Skeletal muscle tissue (tissue), 4 donors: Measurements from ENCODE around the gene KIAA1614. TPM values are rescaled to one million over a fixed set of nuclear protein-coding genes. Genes with fewer than 3 reads are reported as not detected.
A peak's percentile ranks its signal among the peaks of the same experiment; 100 is the strongest.

Experiments
- H3K27ac ChIP-seq: one replicate; pipeline ENCODE4 v1.7.0; 2013; ENCODE audit warnings: mild to moderate bottlenecking, low read depth, low read length, inconsistent platforms
- H3K27me3 ChIP-seq, 3 donors: one replicate each; pipeline ENCODE4 v1.7.0; 2013; ENCODE audit warnings: low read length in 3 of 3; ENCODE audit not compliant: control insufficient read depth in 3 of 3, insufficient read depth in 3 of 3
- H3K36me3 ChIP-seq, 3 donors: one replicate each; pipeline ENCODE4 v1.7.0; 2013; ENCODE audit warnings: low read length in 3 of 3; ENCODE audit not compliant: control insufficient read depth in 3 of 3, insufficient read depth in 3 of 3
- H3K4me1 ChIP-seq, 3 donors: one replicate each; pipeline ENCODE4 v1.7.0; 2013; ENCODE audit warnings: low read length in 3 of 3, mild to moderate bottlenecking in 3 of 3; ENCODE audit not compliant: control insufficient read depth in 3 of 3, insufficient read depth in 3 of 3
- H3K4me3 ChIP-seq, 3 donors: one replicate each; pipeline ENCODE4 v1.7.0; 2013; ENCODE audit warnings: low read length in 3 of 3
- H3K9ac ChIP-seq, 3 donors: one replicate each; pipeline ENCODE4 v1.7.0; 2013; ENCODE audit warnings: low read length in 3 of 3, mild to moderate bottlenecking in 3 of 3, moderate library complexity in 2 of 3, low read depth in 1 of 3
- H3K9me3 ChIP-seq, 3 donors: one replicate each; pipeline ENCODE4 v1.7.0; 2013; ENCODE audit warnings: low read length in 3 of 3; ENCODE audit not compliant: control insufficient read depth in 3 of 3
- total RNA-seq: library from RNA; depleted of rRNA; stranded (reverse); fragments of >200 nt; gene quantifications from one replicate; pipeline ENCODE4 v1.2.3, GENCODE V29; 2014
- donor health status: Osteomylitis.

Gene KIAA1614
- total RNA-seq, 1 donor from 2014 or later = 13.6 TPM

- Histone ChIP-seq H3K9me3 (no peaks in the 10 kb centered on the region), H3K4me1 (peaks cover 22 to 33% (median 30%) of the 10 kb centered on the region in 3 donors), H3K27ac (no peak overlapping the region), H3K9ac (no peak overlapping the region), H3K36me3 (peaks cover 0 to 2% (median 0%) of the 10 kb centered on the region in 3 donors), H3K27me3 (no peaks in the 10 kb centered on the region), H3K4me3 (no peak overlapping the region)
Observed at GRCh38 chr1:180923887-180924286, 11.2 kb downstream of the KIAA1614 start.

- Histone ChIP-seq H3K9me3 (no peaks in the 10 kb centered on the region), H3K27ac (no peak overlapping the region), H3K4me3 (no peak overlapping the region)
Observed at GRCh38 chr1:180924939-180925338, 12.2 kb downstream of the KIAA1614 start.

GRCh38 chr1:180925471-180926051, 12.9 kb downstream of the KIAA1614 start:
- H3K9me3 ChIP-seq = no peaks in the 10 kb centered on the region
- peaks cover 22 to 35% (median 30%) of the 10 kb centered on the region in 3 donors for H3K4me1 ChIP-seq
- H3K36me3 ChIP-seq = peaks cover 0 to 8% (median 2%) of the 10 kb centered on the region in 3 donors
- peaks cover 0 to 5% (median 0%) of the 10 kb centered on the region in 3 donors for H3K27me3 ChIP-seq
- peak overlapping the region in 1 of 3 donors; percentile 25 for H3K9ac ChIP-seq
- H3K4me3 ChIP-seq = no peak overlapping the region
- H3K27ac ChIP-seq = no peak overlapping the region

More at GRCh38 chr1:180924939-180925338, 12.2 kb downstream of the KIAA1614 start:
- Histone ChIP-seq H3K9ac (no peak overlapping the region), H3K36me3 (peaks cover 0 to 8% (median 2%) of the 10 kb centered on the region in 3 donors), H3K4me1 (peaks cover 22 to 33% (median 30%) of the 10 kb centered on the region in 3 donors), H3K27me3 (peaks cover 0 to 5% (median 0%) of the 10 kb centered on the region in 3 donors)

GRCh38 chr1:180926164-180926981, 13.7 kb downstream of the KIAA1614 start:
- Histone ChIP-seq H3K4me1 (peaks cover 22 to 38% (median 30%) of the 10 kb centered on the region in 3 donors), H3K9ac (peak overlapping the region; percentile 13 to 62 (median 50)), H3K9me3 (no peaks in the 10 kb centered on the region), H3K36me3 (peaks cover 0 to 8% (median 2%) of the 10 kb centered on the region in 3 donors), H3K4me3 (peak overlapping the region in 2 of 3 donors; percentile 49 to 57), H3K27ac (peak overlapping the region; percentile 56), H3K27me3 (peaks cover 0 to 5% (median 0%) of the 10 kb centered on the region in 3 donors)

DNA sequence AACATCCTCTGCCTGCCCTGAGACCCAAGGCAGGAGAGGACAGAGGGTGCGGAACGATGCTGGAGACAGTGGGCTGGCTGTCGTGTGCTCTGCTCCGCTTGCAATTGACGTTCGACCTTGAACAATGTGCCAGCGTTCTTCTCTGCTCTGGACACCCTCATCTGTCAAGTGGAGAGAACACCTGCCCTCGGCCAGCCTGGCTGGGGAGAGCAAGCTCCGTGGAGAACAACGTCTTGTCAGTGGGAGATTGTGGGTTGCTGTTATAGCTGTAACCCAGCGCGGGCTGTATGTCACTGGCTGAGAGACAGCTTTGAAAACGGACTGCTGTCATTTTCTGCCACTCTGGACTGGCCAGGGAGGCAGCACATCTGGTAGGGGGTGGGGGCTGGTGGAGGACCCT, 14.7 kb downstream of the KIAA1614 start:
- Histone ChIP-seq H3K27ac (peak overlapping the region; percentile 56), H3K4me3 (peak overlapping the region in 1 of 3 donors; percentile 57), H3K9ac (peak overlapping the region in 2 of 3 donors; percentile 50 to 51), H3K36me3 (peaks cover 0 to 8% (median 2%) of the 10 kb centered on the region in 3 donors), H3K4me1 (peaks cover 22 to 38% (median 30%) of the 10 kb centered on the region in 3 donors), H3K9me3 (no peaks in the 10 kb centered on the region), H3K27me3 (peaks cover 0 to 5% (median 0%) of the 10 kb centered on the region in 3 donors)

DNA sequence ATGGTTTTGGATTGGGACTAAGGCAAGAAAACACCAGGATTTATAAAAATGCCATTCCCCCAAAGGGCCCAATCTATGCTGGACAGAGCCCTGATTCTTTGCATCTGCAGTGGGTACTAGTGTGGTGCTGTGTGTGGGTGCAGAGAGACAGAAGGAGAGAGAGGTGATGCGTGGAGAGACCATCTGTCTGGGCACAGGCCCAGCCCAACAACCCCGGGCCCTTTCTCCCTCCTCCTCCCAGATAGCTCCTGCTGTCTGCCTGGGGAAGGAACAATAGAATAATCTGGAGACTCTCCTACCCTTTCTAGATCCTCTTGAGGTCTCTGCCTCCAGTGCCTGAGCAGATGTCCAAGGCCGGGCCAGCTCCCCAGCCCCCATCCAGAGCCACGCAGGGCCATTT, 15.1 kb downstream of the KIAA1614 start:
- peaks cover 0 to 8% (median 2%) of the 10 kb centered on the region in 3 donors for H3K36me3 ChIP-seq
- peaks cover 22 to 38% (median 30%) of the 10 kb centered on the region in 3 donors for H3K4me1 ChIP-seq
- peaks cover 0 to 5% (median 0%) of the 10 kb centered on the region in 3 donors for H3K27me3 ChIP-seq
- H3K27ac ChIP-seq = no peak overlapping the region
- peak overlapping the region in 2 of 3 donors; percentile 9 to 51 for H3K9ac ChIP-seq
- H3K4me3 ChIP-seq = no peak overlapping the region
- H3K9me3 ChIP-seq = no peaks in the 10 kb centered on the region

GRCh38 chr1:180928331-180929230, 15.9 kb downstream of the KIAA1614 start:
- Histone ChIP-seq H3K9me3 (no peaks in the 10 kb centered on the region), H3K4me1 (peaks cover 22 to 38% (median 28%) of the 10 kb centered on the region in 3 donors), H3K9ac (no peak overlapping the region), H3K27me3 (peaks cover 0 to 5% (median 0%) of the 10 kb centered on the region in 3 donors), H3K36me3 (peaks cover 0 to 8% (median 2%) of the 10 kb centered on the region in 3 donors), H3K4me3 (no peak overlapping the region), H3K27ac (no peak overlapping the region)

DNA sequence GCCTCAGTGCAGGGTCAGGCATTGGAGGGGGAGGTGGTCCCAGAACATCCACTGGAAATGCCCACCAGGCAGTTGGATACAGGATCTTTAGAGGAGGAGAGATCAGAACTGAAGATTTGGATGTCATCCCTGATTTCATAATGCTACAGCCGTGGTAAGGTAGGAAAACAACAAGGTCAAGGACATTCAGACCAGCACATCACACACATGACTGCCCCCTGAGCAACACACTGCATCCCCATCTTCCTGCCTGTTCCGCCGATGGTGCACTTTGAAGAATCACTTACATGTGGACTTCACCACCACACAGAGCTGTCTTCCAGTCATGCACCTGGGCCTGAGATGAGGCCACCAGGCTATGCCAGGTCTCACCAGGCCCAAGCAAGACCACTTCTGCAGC, 16.7 kb downstream of the KIAA1614 start:
- peaks cover 0 to 8% (median 2%) of the 10 kb centered on the region in 3 donors for H3K36me3 ChIP-seq
- H3K9ac ChIP-seq = no peak overlapping the region
- no peaks in the 10 kb centered on the region for H3K9me3 ChIP-seq
- H3K4me1 ChIP-seq = peaks cover 22 to 38% (median 28%) of the 10 kb centered on the region in 3 donors
- no peak overlapping the region for H3K27ac ChIP-seq
- H3K27me3 ChIP-seq = peaks cover 0 to 5% (median 0%) of the 10 kb centered on the region in 3 donors
- H3K4me3 ChIP-seq = no peak overlapping the region

DNA sequence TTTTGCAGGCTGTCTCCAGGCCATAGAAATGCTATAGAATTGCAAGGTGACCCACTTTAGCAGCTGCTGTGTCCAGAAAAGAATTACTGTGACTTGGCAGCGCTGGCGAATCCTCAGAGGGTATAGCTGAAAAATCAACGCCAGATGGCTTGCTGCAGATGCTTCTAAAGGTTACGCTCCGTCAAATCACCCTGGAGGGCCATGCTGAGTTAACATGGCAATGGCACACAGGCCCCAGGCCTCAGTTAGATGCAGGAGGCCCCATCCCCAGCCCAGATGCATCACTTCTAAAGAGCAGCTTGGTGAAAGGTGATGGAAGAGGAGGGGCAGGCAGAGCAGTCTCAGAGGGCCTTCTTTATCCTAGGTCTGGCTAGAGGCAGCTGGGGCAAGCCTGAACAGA, 18.0 kb downstream of the KIAA1614 start:
- Histone ChIP-seq H3K27me3 (peaks cover 0 to 5% (median 0%) of the 10 kb centered on the region in 3 donors), H3K36me3 (peaks cover 0 to 8% (median 2%) of the 10 kb centered on the region in 3 donors), H3K27ac (no peak overlapping the region), H3K4me1 (peaks cover 18 to 33% (median 23%) of the 10 kb centered on the region in 3 donors), H3K4me3 (no peak overlapping the region), H3K9me3 (no peaks in the 10 kb centered on the region), H3K9ac (no peak overlapping the region)
